ENCODE measurements around the gene INSC. TPM values are rescaled to one million over a fixed set of nuclear protein-coding genes. Genes with fewer than 3 reads are reported as not detected.

Gene INSC
- polyA plus RNA-seq, 3 donors, result not detected

GRCh38 chr11:15141381-15141780, 26.7 kb downstream of the INSC start:
- Histone ChIP-seq H3K9ac (ENCODE audit: insufficient read depth, low read length, poor library complexity, severe bottlenecking) (no peak overlapping the region), H3K79me2 (ENCODE audit: insufficient read depth, low read length) (no peaks in the 10 kb centered on the region), H3K36me3 (replicated peaks in 1 of 2; ENCODE audit: control insufficient read depth in 1 of 2, insufficient read depth in 2 of 2, low read length in 2 of 2) (no peaks in the 10 kb centered on the region), H3K4me3 (replicated peaks in 1 of 3; ENCODE audit: low read depth in 2 of 3, low read length in 3 of 3) (no peak overlapping the region), H4K20me1 (ENCODE audit: insufficient read depth, low read length) (no peaks in the 10 kb centered on the region), H3K27ac (ENCODE audit: low read depth in 1 of 2, low read length in 2 of 2) (no peak overlapping the region), H3K27me3 (ENCODE audit: control insufficient read depth in 2 of 2, insufficient read depth in 2 of 2, low read length in 2 of 2) (no peaks in the 10 kb centered on the region), H3K9me3 (replicated peaks in 1 of 2; ENCODE audit: control insufficient read depth in 1 of 2, insufficient read depth in 1 of 2, low read length in 2 of 2) (no peaks in the 10 kb centered on the region), H3K4me2 (replicated peaks; ENCODE audit: extremely low read depth, low read length, poor library complexity, severe bottlenecking) (no peak overlapping the region), H3K4me1 (ENCODE audit: control insufficient read depth in 1 of 2, insufficient read depth in 2 of 2, low read length in 2 of 2) (no peaks in the 10 kb centered on the region), H2AFZ (ENCODE audit: insufficient read depth, low read depth, low read length, poor library complexity, severe bottlenecking) (no peak overlapping the region)
- Mint-ChIP-seq H3K36me3 (no peaks in the 10 kb centered on the region), H3K9me3 (no peaks in the 10 kb centered on the region), H3K4me3 (no peak overlapping the region), H3K4me1 (peaks cover 13% of the 10 kb centered on the region), H3K27me3 (ENCODE audit: low read depth in 3 of 3) (no peaks in the 10 kb centered on the region), H3K27ac (no peak overlapping the region)
- intact Hi-C loops (cut with micrococcal nuclease), result no loop called here
- WGBS (ENCODE audit: insufficient coverage), result 88% methylated on average over 2 of the region's 3 CpGs
- no peak for DNase-seq
- no peak for TF ChIP-seq CTCF (IDR thresholded peaks at IDR 0.05)

GRCh38 chr11:15142838-15143237, 28.1 kb downstream of the INSC start:
- Histone ChIP-seq H3K4me1 (ENCODE audit: control insufficient read depth in 1 of 2, insufficient read depth in 2 of 2, low read length in 2 of 2) (no peaks in the 10 kb centered on the region), H3K27me3 (ENCODE audit: control insufficient read depth in 2 of 2, insufficient read depth in 2 of 2, low read length in 2 of 2) (no peaks in the 10 kb centered on the region), H3K36me3 (replicated peaks in 1 of 2; ENCODE audit: control insufficient read depth in 1 of 2, insufficient read depth in 2 of 2, low read length in 2 of 2) (no peaks in the 10 kb centered on the region), H3K4me2 (replicated peaks; ENCODE audit: extremely low read depth, low read length, poor library complexity, severe bottlenecking) (no peak overlapping the region), H3K27ac (ENCODE audit: low read depth in 1 of 2, low read length in 2 of 2) (no peak overlapping the region), H3K4me3 (replicated peaks in 1 of 3; ENCODE audit: low read depth in 2 of 3, low read length in 3 of 3) (no peak overlapping the region), H3K9ac (ENCODE audit: insufficient read depth, low read length, poor library complexity, severe bottlenecking) (no peak overlapping the region), H2AFZ (ENCODE audit: insufficient read depth, low read depth, low read length, poor library complexity, severe bottlenecking) (no peak overlapping the region), H3K9me3 (replicated peaks in 1 of 2; ENCODE audit: control insufficient read depth in 1 of 2, insufficient read depth in 1 of 2, low read length in 2 of 2) (no peaks in the 10 kb centered on the region), H4K20me1 (ENCODE audit: insufficient read depth, low read length) (no peaks in the 10 kb centered on the region), H3K79me2 (ENCODE audit: insufficient read depth, low read length) (no peaks in the 10 kb centered on the region)
- Mint-ChIP-seq H3K36me3 (no peaks in the 10 kb centered on the region), H3K4me3 (no peak overlapping the region), H3K4me1 (peaks cover 11% of the 10 kb centered on the region), H3K27me3 (ENCODE audit: low read depth in 3 of 3) (no peaks in the 10 kb centered on the region), H3K9me3 (peaks cover 0 to 1% (median 0%) of the 10 kb centered on the region in 7 donors), H3K27ac (no peak overlapping the region)
- intact Hi-C loops (cut with micrococcal nuclease), result no loop called here
- no peak for DNase-seq
- 67% methylated on average over 3 of the region's 7 CpGs for whole genome bisulfite sequencing (ENCODE audit: insufficient coverage)
- no peak for TF ChIP-seq CTCF (IDR thresholded peaks at IDR 0.05)

All from CD14-positive monocyte (primary cell).